ENCODE results near the gene TMEM63B. TPM values are rescaled to one million over a fixed set of nuclear protein-coding genes. Genes with fewer than 3 reads are reported as not detected.

Gene TMEM63B
- total RNA-seq, 6 experiments from 2014 or later, result 30.6 to 41.0 (median 36.8) TPM

DNA sequence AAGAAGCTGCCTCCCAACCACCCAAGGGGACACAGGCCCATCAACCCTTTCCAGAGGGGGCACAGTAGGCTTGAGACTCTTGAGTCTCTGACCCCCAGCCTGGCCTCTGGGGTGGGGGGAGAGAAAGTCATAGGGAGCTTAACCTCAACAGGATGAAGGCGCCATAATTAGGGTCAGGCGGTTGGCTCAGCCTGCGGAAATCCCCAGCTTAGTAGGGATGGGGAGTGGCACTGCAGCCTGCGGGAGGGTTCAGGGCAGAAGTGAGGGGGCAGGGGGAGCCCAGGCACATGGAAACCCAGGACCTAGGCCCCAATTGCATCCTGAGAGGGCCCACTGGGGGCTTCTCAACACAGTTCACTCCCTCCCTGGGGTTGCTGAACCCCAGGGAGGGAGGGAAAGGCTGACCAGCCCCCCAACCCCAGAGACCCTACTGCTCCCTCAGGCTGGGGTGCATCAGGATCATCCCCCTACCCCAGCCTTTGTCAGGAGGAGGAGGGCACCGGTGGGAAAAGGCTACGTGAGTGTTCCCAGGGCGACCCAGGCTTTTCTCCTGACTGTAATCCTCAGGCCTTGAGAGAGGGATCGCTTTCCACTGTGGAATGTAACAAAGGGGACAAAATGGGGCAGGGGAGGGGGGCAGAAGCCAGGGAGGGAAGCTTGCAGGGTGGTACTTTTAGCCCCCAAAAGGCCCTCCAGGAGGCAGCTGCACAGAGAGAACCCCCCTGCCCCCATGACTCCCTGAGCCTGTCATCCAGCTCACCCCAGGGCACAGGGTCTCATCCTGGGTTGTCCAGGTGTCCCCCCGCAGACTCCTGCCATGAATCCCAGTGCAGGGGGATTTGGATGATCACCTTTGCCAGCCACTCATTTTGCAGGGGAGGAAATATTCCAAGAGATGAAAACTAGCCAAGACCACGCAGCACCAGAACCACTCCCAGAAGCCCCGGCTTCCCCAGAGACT is 46.5 kb upstream of the TMEM63B start:
- Histone ChIP-seq H3K9me3 (no peaks in the 10 kb centered on the region), H3K27me3 (no peaks in the 10 kb centered on the region), H3K36me3 (no peaks in the 10 kb centered on the region), H3K4me3 (no peak overlapping the region), H3K27ac (no peak overlapping the region), H3K4me1 (peaks cover 0 to 13% (median 0%) of the 10 kb centered on the region in 4 donors)
- DNase-seq (no peak), ATAC-seq (no peak)
- TF ChIP-seq, protein P1, sequence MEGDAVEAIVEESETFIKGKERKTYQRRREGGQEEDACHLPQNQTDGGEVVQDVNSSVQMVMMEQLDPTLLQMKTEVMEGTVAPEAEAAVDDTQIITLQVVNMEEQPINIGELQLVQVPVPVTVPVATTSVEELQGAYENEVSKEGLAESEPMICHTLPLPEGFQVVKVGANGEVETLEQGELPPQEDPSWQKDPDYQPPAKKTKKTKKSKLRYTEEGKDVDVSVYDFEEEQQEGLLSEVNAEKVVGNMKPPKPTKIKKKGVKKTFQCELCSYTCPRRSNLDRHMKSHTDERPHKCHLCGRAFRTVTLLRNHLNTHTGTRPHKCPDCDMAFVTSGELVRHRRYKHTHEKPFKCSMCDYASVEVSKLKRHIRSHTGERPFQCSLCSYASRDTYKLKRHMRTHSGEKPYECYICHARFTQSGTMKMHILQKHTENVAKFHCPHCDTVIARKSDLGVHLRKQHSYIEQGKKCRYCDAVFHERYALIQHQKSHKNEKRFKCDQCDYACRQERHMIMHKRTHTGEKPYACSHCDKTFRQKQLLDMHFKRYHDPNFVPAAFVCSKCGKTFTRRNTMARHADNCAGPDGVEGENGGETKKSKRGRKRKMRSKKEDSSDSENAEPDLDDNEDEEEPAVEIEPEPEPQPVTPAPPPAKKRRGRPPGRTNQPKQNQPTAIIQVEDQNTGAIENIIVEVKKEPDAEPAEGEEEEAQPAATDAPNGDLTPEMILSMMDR (IDR thresholded peaks at IDR 0.05), result no peak
- intact Hi-C loops (cut with DNase I), result loop anchor here (5.0 to 10.0 kb wide), 3 partner anchors 309 to 416 kb away; partner anchors contain the start of gene VEGFA (in 1 of the 2)
- 69% methylated on average over 6 of the region's 11 CpGs for WGBS (ENCODE audit: insufficient coverage, low coverage, low lambda C conversion rate, missing lambda C conversion rate)

DNA sequence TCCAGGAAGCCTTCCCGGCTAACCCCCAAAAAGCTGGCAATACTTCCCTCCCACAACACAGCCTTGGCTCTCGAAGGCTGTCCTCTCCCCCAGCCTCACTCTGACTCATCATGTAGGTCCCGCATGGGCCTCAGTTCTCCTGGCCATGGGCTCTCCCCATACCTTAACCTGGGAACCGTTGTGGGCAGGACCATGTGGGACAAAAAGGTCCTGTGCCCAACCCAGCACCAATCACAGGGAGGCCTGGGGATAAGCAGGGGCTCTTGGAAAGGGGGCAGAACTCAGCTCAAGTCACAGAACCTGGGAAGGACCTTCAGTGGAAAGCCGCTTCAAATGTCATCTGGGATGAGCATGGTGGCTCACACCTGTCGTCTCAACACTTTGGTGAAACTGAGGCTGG is 45.6 kb upstream of the TMEM63B start:
- no peaks in the 10 kb centered on the region for H3K36me3 ChIP-seq
- TF ChIP-seq, protein P1 (IDR thresholded peaks at IDR 0.05), result no peak
- no peak for TF ChIP-seq POLR2A (IDR thresholded peaks at IDR 0.05)
- DNase-seq (no peak), ATAC-seq (no peak)
- intact Hi-C loops (cut with DNase I), result loop anchor here (5.0 to 10.0 kb wide), 3 partner anchors 309 to 417 kb away; partner anchors contain the start of gene VEGFA (in 1 of the 2)
- no peaks in the 10 kb centered on the region for H3K9me3 ChIP-seq
- H3K4me3 ChIP-seq, result no peak overlapping the region
- 100% methylated on average over 1 of the region's 6 CpGs for WGBS (ENCODE audit: insufficient coverage, low coverage, low lambda C conversion rate, missing lambda C conversion rate)
- H3K27me3 ChIP-seq, result no peaks in the 10 kb centered on the region
- peaks cover 0 to 5% (median under 1%) of the 10 kb centered on the region in 4 donors for H3K4me1 ChIP-seq
- H3K27ac ChIP-seq, result no peak overlapping the region

DNA sequence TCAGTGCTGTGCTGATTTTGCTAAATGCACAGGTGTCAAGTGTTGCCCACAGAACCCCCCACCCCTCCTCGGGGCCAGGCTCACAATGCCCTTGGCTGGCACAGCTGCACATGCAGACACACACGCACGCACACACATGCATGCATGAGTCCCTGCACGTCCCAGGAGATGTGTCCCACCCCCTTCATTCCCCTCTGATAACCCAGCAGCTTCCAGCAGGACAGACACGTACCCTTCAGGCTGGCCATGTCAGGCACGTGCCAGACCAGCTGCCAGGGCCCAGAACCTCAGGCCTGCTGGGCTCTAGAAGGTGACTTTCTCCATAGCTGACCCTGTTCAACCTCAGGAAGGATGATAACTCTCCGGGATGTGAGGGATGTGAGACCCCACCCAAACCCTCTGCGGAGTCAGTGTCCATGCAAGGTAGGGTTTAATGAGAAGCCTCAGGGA is 44.5 kb upstream of the TMEM63B start:
- no peaks in the 10 kb centered on the region for H3K27me3 ChIP-seq
- 57% methylated on average over 1 of the region's 8 CpGs for WGBS (ENCODE audit: insufficient coverage, low coverage, low lambda C conversion rate, missing lambda C conversion rate)
- H3K4me1 ChIP-seq, result peaks cover 0 to 5% (median 2%) of the 10 kb centered on the region in 4 donors
- ATAC-seq, result no peak
- TF ChIP-seq, protein P1 (IDR thresholded peaks at IDR 0.05), result no peak
- TF ChIP-seq POLR2A (IDR thresholded peaks at IDR 0.05), result no peak
- H3K4me3 ChIP-seq, result no peak overlapping the region
- H3K9me3 ChIP-seq, result no peaks in the 10 kb centered on the region
- no peak overlapping the region for H3K27ac ChIP-seq
- DNase-seq, result no peak
- H3K36me3 ChIP-seq, result no peaks in the 10 kb centered on the region
- intact Hi-C loops (cut with DNase I), result loop anchor here (5.0 to 10.0 kb wide), 3 partner anchors 311 to 418 kb away; partner anchors contain the start of gene VEGFA (in 1 of the 2)

DNA sequence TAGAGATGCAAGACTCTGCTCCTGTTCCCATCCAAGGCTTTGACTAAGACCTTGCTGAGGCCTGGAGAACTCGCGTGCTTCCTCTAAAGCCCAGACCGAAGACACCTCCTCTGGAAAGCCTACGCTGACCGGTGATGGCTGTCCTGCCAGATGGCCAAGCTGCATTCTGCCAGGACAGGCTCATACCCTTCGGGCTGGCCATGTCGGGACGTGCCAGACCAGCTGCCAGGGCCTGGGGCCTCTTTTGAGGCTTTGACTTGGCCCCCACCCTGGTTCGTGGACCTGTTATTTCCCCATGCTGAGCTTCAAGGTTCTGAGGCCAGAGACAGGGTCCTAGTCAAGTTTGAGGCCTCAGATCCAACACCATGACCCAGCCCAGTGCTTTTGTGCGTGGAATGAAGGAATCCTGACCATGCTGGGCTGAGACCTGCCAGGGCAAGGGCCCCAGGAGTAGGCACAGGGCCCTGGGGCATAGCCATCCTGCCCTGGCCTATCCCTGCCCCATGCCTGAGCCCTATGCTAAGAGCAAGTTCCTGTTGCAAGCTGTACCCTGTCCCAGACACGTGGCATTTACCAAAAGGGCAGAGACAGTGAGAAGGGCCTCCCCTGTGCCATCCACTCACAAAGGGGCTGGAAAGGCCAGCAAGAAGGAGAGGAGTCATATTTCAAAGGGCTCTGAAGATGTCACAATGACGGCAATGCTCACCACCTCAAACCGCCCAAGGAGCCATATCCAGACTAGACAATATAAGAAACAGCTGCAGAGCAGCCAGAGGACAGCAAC is 42.9 kb upstream of the TMEM63B start:
- Histone ChIP-seq H3K27ac (no peak overlapping the region), H3K27me3 (no peaks in the 10 kb centered on the region), H3K36me3 (no peaks in the 10 kb centered on the region), H3K4me1 (peaks cover 0 to 4% (median 0%) of the 10 kb centered on the region in 4 donors), H3K9me3 (no peaks in the 10 kb centered on the region), H3K4me3 (no peak overlapping the region)
- WGBS (ENCODE audit: insufficient coverage, low coverage, low lambda C conversion rate, missing lambda C conversion rate), result 83% methylated on average over 1 of the region's 13 CpGs
- ATAC-seq (no peak), DNase-seq (no peak)
- TF ChIP-seq, protein P1 (IDR thresholded peaks at IDR 0.05), result no peak
- no peak for TF ChIP-seq POLR2A (IDR thresholded peaks at IDR 0.05)
- intact Hi-C loops (cut with DNase I), result loop anchor here (5.0 to 10.0 kb wide), 3 partner anchors 312 to 420 kb away; partner anchors contain the start of gene VEGFA (in 1 of the 2)
